ENCODE data around the gene OSBPL5.

OSBPL5 gene

DNA sequence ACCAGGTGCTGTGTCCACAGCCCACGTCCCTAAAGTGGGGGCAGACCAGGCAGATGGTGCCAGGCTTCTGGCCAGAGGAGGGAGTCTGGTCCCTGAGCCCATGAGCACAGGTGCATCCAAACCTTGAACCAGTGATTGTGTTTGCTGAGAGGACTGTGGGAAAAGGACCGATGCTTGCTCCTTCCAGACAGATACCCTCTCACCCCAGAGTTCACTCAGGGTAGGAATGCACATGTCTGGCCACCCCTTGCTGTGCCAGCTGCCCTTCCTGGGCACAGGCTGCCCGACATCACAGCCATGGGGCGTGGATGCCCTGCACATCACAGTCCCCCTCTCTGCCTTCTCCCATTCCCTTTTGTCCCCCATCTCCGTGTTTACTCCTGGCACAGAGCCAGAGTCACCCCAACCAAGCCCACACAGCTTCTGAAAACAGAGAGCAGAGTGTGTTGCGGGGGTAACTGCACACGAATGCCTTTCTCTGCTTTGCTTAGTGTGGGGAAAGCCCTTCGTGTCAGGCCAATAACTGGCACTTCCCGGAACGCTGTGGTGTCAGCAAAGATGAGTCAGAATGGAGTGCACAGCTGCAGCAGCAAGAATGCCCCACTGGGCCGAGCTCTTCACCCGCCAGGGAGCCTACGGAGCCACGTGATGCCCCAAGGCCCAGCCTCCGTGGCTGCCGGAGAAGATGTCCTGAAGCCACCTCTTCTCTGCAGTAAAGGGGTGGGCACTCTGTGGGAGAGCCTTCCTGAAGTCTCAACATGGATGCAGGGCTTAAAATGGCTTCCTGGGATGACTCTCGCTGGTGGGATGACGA is 115.5 kb downstream of the OSBPL5 start:
- DNase-seq = no peak

DNA sequence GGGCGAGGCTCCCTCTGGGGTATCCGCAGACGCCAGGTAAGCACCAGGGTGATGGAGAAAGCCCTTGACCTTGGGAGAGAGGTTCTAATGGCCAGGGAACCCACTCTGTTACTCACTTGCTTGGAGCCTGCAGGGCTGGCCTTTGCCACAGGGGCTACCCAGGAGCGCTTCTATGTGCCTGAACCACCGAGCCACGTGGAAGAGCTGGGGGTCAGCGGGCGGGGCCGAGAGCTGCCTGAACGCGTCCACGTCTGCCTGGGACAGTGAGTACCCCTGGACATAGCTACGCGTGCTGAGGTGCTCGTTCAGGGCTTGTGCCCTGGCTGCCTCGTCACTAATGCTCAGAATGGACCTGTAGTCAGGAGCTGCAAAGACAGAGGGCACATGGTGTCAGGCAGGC is 117.5 kb downstream of the OSBPL5 start:
- DNase-seq = no peak

DNA sequence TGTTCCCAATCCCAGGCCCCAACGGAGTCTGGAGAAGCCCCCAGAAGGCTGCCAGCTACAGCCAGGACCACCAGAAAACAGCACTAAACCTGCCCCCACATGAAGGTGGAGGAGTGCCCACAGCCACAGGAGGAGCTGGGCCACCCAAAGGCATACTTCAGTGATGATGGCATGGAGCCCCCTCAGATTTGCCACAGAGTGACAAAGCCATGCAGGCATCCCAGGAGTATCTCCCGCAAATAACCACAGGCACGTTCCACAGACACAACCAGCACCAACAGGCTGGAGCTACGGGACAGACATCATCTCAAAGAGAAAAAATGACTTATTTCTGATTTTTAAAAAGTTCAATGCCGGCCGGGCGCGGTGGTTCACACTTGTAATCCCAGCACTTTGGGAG is 118.5 kb downstream of the OSBPL5 start:
- no peak for DNase-seq

DNA sequence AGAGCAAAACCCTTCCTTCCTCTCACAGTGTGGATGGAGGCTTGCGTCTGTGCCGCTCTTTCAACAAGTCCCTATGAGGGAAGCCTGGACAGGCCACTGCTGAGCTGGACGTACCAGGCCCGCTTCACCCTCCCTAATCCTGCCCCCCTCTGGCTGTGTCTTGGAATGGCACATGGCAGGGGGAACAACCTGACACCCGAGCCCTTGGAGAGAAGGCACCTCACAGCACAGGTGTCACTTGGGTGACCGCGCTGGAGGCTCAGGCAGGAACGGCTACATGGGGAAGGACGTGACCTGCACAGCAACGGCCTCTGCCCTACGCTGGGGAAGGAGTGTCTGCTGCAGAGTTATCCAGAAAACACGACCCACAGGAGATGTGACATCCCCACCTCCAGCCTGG is 118.9 kb downstream of the OSBPL5 start:
- no peak for DNase-seq

DNA sequence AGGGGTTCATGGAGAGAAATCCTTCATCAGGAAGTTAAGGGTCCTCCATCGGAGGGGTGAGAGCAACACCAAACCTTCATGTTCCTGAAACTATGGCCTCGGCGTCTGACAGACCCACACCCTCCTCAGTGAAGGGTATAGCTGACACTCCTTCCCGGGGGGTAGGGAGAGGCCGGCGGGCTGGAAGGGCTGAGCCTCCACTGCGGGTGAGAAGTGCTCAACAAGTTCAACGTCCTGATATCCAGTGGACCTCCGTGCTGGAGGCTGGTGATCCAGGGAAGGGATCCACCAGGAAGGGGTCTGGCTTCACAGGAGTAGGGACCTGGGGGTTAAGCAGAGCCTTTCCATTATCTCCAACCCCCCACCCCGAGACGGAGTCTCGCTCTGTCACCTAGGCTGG is 120.2 kb downstream of the OSBPL5 start:
- no peak for DNase-seq

DNA sequence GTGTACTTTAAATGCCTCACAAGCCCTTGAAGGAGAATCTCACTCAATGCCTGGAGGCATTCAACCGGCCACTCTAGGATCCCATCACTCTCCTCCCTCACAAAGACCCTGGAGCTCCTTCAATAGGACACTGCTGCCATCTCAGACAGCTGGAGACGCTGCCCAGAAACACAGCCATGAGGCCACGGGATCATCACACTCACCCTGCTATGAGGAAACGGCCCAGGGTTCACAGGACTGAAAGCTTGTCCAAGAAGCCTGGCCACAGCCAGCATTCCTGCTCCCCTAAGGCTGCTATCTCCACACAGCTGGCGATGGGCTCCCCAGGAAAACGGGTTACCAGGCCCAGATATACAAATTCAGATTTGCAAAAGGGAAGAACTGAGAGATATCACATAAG is 121.1 kb downstream of the OSBPL5 start:
- DNase-seq = no peak

DNA sequence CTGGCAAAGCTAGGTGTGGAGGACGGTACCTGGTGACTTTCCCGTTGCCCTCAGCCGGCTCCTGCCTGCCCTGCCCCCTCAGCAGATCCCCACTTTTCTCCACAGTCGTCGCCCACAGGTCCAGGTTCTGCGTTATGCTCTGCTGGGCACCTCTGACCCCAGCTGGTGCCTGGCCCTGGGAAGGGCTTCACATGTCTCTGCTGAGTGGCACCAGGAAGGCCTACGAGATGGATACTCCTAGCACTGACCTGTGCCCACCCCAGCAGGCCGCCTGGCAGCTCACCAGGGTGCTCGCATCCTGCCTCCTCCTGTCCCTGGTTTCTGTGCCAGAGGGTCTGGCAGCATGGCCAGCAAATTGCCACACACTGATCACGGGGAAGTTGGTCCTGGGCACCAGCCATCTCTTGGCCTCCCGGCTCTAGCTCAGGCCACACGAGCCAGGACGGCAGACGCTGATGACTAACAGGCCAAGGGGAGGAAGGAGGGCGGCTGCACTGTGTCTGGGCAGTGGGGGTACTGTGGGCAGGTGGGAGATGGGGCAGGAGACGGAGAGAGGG is 121.7 kb downstream of the OSBPL5 start:
- no peak for DNase-seq

DNA sequence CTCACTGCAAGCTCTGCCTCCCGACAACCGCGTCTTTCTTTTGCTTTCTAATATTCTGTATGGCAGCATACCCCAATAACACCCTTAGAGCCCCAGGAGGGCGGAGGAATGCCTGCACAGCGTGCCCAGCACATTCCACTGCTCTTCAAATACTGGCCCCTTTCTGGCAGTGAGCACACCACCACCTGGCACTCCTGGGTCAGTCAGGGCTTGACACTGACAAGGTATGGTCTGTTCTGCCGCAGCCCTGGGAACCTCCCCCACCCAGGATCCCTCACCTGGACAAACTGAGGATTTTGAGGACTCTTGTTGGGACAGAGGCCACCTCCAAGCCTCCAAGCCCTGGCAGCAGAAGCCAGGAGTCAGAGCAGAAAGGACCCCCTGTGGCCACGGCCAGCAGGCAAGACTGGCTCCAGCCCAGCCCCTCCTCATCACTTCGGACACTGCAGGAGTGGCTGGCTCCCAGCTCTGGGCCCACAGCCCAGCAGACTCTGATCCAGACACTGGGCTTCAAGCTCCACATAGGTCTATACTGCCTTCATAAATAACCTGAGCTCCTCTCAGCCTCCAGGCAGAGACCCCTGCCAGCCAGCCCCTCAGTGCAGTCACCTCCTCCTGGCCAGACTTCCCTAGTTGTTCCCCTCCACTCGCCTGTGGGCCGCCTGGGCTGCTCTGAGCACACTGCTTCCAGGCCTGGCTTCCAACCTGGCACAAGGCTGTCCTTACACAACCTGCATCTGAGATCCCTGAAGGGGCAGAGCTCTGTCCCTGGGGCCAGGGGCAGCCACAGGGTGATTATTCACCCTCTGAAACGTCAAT is 122.4 kb downstream of the OSBPL5 start:
- no peak for DNase-seq

DNA sequence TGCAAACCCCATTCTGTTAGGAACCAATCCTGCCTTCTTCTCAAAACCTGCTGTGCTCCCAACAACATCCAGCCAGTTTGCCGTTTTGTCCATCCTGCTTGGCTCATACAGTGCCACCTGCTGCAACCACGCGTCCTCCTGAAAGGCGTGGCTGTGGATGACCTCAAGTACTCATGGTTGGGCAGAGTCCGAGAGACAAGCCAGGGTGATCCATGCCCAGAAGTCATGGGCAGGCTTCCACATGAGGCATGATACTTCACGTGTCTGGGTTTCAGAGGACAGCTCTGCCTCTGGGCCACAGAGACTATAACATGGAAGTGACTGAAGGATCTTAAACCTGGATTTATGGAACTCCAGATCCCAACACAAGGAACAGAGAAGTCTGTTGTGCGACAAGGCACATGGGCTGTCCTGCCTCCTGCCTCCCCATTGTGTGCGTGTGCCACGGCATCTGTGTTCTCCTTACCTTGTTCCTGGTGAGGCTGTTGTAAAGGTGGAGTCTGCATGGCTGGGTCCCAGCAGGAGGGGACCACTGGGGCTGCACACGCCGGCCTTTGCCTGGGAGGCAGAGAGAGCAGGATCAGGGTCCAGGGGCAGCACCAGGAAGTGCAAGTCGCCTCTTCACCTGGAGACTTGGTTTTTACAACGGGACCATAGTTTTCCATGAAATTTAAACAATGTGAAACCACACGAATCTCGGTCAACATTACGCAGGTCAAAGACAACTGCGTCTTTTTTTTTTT is 123.2 kb downstream of the OSBPL5 start:
- no peak for DNase-seq

DNA sequence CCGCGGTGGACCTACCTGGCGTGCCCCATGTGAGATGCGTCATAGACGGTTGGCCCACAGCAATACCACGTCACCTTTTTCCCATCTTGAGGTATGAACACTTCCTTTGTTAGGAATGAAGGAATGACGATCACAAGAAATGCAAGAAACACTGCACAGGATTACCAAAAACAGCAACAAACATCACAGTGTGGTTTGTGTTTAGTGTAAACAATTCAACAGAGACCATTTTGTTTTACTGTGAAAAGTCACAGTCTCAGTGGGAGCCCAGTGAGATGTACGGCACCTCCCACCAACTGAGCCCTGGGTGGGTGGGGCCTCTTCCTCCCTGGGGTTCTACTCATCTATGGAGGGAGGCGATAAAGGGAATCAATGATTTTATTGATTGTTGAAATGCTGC is 124.2 kb downstream of the OSBPL5 start:
- no peak for DNase-seq

DNA sequence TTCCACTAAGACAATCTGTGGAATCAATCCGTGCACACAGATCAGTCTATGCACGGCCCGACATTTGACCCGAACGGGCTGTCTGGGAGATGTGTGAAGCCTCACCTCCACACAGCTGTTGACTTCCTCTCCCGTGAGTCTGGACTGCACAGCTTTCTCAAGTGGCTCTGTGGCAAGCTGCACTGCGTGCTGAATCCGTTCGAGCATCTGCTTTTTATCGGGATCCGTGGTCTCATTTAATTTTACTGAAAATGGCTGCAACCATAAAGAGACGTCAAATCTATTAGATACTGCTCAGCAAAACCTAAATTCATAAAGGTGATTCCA is 127.2 kb downstream of the OSBPL5 start:
- no peak for DNase-seq

Measured in NCI-H748 treated with DMSO at 0.1 percent for 48 hours (cell line).